Endodermal cell (in vitro differentiated cells): ENCODE data around the gene MACC1. TPM values are rescaled to one million over a fixed set of nuclear protein-coding genes. Genes with fewer than 3 reads are reported as not detected.
"Not testable (repeated sequence)": the region's sequence is repeated elsewhere in the genome, so short reads cannot be mapped to it uniquely, and the experiment has no call there.

Experiments used
- DNase-seq: peaks from one replicate; pipeline ENCODE4 v3.0.0-alpha.2; 2017
- H3K27ac ChIP-seq: 2 replicates; pipeline ENCODE4 v1.5.1; 2013; ENCODE audit warnings: mild to moderate bottlenecking, low read depth, low read length, moderate library complexity
- H3K27me3 ChIP-seq: 2 replicates; pipeline ENCODE4 v1.6.1; 2013; ENCODE audit warnings: mild to moderate bottlenecking, low read length, moderate library complexity; ENCODE audit not compliant: insufficient read depth, control insufficient read depth, poor library complexity, severe bottlenecking
- H3K36me3 ChIP-seq: 2 replicates; pipeline ENCODE4 v1.7.0; 2013; ENCODE audit warnings: mild to moderate bottlenecking, low read length, moderate library complexity; ENCODE audit not compliant: control insufficient read depth, insufficient read depth
- H3K4me1 ChIP-seq: one replicate; pipeline ENCODE4 v1.7.0; 2013; ENCODE audit warnings: low read length; ENCODE audit not compliant: control insufficient read depth, insufficient read depth
- H3K4me3 ChIP-seq: 2 replicates; pipeline ENCODE4 v1.5.1; 2013; ENCODE audit warnings: mild to moderate bottlenecking, low read length, moderate library complexity
- H3K9ac ChIP-seq: 2 replicates; pipeline ENCODE4 v1.6.1; 2013; ENCODE audit warnings: mild to moderate bottlenecking, low read length, moderate library complexity; ENCODE audit not compliant: poor library complexity, severe bottlenecking; ENCODE audit errors: extremely low read depth
- H3K9me3 ChIP-seq: 2 replicates; pipeline ENCODE4 v1.6.1; 2013; ENCODE audit warnings: mild to moderate bottlenecking, low read length, moderate library complexity; ENCODE audit not compliant: control insufficient read depth
- H3K27ac Mint-ChIP-seq: 2 replicates; pipeline ENCODE4 v1.8.0; 2020; ENCODE audit warnings: mixed read lengths
- H3K27me3 Mint-ChIP-seq: 2 replicates; pipeline ENCODE4 v1.8.0; 2021; ENCODE audit warnings: mild to moderate bottlenecking, mixed read lengths; ENCODE audit not compliant: insufficient read depth
- H3K36me3 Mint-ChIP-seq: 2 replicates; pipeline ENCODE4 v1.8.0; 2020; ENCODE audit warnings: low read depth, mixed read lengths
- H3K4me1 Mint-ChIP-seq: 2 replicates; pipeline ENCODE4 v1.8.0; 2020; ENCODE audit warnings: mixed read lengths
- H3K4me3 Mint-ChIP-seq: 2 replicates; pipeline ENCODE4 v1.8.0; 2020; ENCODE audit warnings: mild to moderate bottlenecking, moderate library complexity, mixed read lengths
- H3K9me3 Mint-ChIP-seq: 2 replicates; pipeline ENCODE4 v1.8.0; 2020; ENCODE audit warnings: mild to moderate bottlenecking, mixed read lengths
- WGBS, 2 experiments: methylation state at CpG; one replicate each; pipeline versions ENCODE4 v1.1.5 to v1.1.7; 2013; ENCODE audit warnings: missing lambda C conversion rate in 2 of 2, mixed read lengths in 1 of 2; ENCODE audit not compliant: insufficient coverage in 1 of 2, insufficient read length in 1 of 2; 5-methylcytosine and 5-hydroxymethylcytosine counted together
- total RNA-seq, 2 donors: library from RNA; stranded (reverse); fragmentation: NEBNext Ultra II Directional in 1 of 2; extraction: Animal tissue kit (Norgen Biotek cat#: 25700) in 1 of 2; gene quantifications; 2 replicates in 1 of 2; 3 replicates in 1 of 2; pipeline ENCODE4 v1.2.1, GENCODE V29; 2021
- TF ChIP-seq, protein P1 (sequence below): fragments of 200-600 bp; sonication (generic); conservative IDR thresholded peaks from 2 replicates; pipeline ENCODE4 v1.5.0; 2021; ENCODE audit warnings: antibody characterized with exemption, mild to moderate bottlenecking

The MACC1 gene
- total RNA-seq, 2 donors from 2014 or later: 1.4 to 2.0 TPM

DNA sequence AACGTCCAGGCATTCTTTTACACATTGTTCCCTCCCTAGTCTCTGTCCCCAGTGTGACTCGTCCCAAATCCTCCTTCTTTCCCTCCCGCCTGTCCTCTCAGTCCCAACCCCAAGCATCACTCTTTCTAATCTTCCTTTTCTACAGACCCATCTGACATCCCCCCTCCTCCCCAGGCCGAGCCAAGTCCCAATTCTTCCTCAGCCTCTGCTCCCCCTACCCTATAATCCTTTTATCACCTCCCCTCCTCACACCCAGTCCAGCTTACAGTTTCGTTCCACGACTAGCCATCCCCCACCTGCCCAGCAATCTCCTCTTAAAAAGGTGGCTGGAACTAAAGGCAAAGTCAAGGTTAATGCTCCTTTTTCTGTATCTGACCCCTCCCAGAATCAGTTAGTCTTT is 95.1 kb downstream of the MACC1 start:
- Mint-ChIP-seq H3K27ac (no peak overlapping the region), H3K4me1 (peaks cover 46% of the 10 kb centered on the region), H3K27me3 (no peaks in the 10 kb centered on the region), H3K4me3 (no peak overlapping the region), H3K9me3 (no peaks in the 10 kb centered on the region), H3K36me3 (peaks cover 4% of the 10 kb centered on the region)
- peak; percentile 77 for DNase-seq
- H3K9ac ChIP-seq: peak overlapping the region; percentile 95
- TF ChIP-seq, protein P1, sequence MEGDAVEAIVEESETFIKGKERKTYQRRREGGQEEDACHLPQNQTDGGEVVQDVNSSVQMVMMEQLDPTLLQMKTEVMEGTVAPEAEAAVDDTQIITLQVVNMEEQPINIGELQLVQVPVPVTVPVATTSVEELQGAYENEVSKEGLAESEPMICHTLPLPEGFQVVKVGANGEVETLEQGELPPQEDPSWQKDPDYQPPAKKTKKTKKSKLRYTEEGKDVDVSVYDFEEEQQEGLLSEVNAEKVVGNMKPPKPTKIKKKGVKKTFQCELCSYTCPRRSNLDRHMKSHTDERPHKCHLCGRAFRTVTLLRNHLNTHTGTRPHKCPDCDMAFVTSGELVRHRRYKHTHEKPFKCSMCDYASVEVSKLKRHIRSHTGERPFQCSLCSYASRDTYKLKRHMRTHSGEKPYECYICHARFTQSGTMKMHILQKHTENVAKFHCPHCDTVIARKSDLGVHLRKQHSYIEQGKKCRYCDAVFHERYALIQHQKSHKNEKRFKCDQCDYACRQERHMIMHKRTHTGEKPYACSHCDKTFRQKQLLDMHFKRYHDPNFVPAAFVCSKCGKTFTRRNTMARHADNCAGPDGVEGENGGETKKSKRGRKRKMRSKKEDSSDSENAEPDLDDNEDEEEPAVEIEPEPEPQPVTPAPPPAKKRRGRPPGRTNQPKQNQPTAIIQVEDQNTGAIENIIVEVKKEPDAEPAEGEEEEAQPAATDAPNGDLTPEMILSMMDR: no peak
- H3K9me3 ChIP-seq: no peaks in the 10 kb centered on the region
- H3K27me3 ChIP-seq: no peaks in the 10 kb centered on the region
- no peaks in the 10 kb centered on the region for H3K36me3 ChIP-seq
- peak overlapping the region; percentile 89 for H3K4me3 ChIP-seq
- WGBS, 2 experiments: 9 to 30% methylated on average over 3 to 6 of the region's 6 CpGs
- H3K27ac ChIP-seq: no peak overlapping the region
- peaks cover 8% of the 10 kb centered on the region for H3K4me1 ChIP-seq

DNA sequence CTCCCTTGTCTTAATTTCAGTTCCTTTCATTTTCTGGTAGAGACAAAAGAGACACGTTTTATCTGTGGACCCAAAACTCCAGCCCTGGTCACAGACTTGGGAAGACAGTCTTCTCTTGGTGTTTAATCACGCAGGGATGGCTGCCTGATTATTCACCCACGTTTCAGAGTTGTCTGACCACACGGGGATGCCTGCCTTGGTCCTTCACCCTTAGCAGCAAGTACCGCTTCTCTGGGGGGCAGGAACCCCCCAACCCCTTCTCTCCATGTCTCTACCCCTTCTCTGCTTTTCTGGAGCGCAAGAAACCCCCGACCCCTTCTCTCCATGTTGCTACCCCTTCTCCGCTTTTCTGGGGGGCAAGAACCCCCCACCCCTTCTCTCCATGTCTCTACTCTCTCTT is 95.8 kb downstream of the MACC1 start:
- 19 to 23% methylated on average over 5 to 8 of the region's 8 CpGs for WGBS, 2 experiments
- Mint-ChIP-seq H3K4me3 (no peak overlapping the region), H3K9me3 (no peaks in the 10 kb centered on the region), H3K27me3 (no peaks in the 10 kb centered on the region), H3K27ac (no peak overlapping the region), H3K36me3 (peaks cover 10% of the 10 kb centered on the region), H3K4me1 (peaks cover 45% of the 10 kb centered on the region)
- peaks cover 3% of the 10 kb centered on the region for H3K4me1 ChIP-seq
- peak; percentile 59 for DNase-seq
- TF ChIP-seq, protein P1: no peak
- H3K27me3 ChIP-seq: no peaks in the 10 kb centered on the region
- no peak overlapping the region for H3K27ac ChIP-seq
- H3K9ac ChIP-seq: peak overlapping the region; percentile 95
- no peaks in the 10 kb centered on the region for H3K9me3 ChIP-seq
- peak overlapping the region; percentile 89 for H3K4me3 ChIP-seq
- no peaks in the 10 kb centered on the region for H3K36me3 ChIP-seq

DNA sequence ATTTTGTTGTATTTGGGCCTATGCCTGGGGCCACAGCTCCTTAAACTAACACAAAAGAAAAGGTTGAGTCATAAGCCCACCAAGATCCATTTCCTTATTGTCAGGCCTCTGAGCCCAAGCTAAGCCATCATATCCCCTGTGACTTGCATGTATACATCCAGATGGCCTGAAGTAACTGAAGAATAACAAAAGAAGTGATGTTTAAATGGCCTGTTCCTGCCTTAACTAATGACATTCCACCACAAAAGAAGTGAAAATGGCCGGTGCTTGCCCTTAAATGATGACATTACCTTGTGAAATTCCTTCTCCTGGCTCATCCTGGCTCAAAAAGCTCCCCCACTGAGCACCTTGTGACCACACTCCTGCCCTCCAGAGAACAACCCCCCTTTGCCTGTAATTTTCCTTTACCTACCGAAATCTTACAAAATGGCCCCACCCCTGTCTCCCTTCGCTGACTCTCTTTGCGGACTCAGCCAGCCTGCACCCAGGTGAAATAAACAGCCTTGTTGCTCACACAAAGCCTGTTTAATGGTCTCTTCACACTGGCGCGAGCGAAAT is 96.5 kb downstream of the MACC1 start:
- H3K27me3 Mint-ChIP-seq, H3K4me1 ChIP-seq, H3K36me3 ChIP-seq, H3K27me3 ChIP-seq, H3K27ac Mint-ChIP-seq, H3K36me3 Mint-ChIP-seq, H3K4me3 Mint-ChIP-seq, H3K9me3 ChIP-seq, H3K9me3 Mint-ChIP-seq: not testable (repeated sequence)
- H3K9ac ChIP-seq: peak overlapping the region; percentile 95
- peak overlapping the region; percentile 89 for H3K4me3 ChIP-seq
- DNase-seq: peak; percentile 93
- H3K27ac ChIP-seq: peak overlapping the region; percentile 66
- 15 to 41% methylated on average over 7 of the region's 7 CpGs for WGBS, 2 experiments
- H3K4me1 Mint-ChIP-seq: peaks cover 42% of the 10 kb centered on the region

DNA sequence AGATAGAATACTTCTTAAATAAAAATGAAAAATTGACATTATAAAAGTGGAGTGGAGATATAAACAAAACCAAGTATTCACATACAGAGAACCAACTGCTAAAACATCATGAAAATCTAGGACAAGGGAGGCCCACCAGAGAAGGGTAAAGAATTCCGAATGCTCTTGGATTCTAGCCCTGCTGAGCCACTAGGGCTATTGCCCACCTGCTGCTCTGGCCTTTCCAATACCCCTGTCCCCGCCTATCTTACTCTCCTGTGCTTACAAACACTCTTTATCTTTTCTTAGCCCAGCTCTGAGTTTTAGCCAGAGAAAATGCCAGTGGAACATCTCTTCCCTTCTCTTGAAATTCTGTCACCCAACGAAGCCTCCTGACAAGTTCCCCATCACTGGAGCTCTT is 100.3 kb downstream of the MACC1 start:
- Mint-ChIP-seq H3K9me3 (no peaks in the 10 kb centered on the region), H3K36me3 (peaks cover 10% of the 10 kb centered on the region), H3K27me3 (no peaks in the 10 kb centered on the region), H3K4me3 (no peak overlapping the region), H3K27ac (peak overlapping the region; percentile 57), H3K4me1 (peaks cover 75% of the 10 kb centered on the region)
- H3K4me1 ChIP-seq: peaks cover 19% of the 10 kb centered on the region
- WGBS, 2 experiments: 56 to 71% methylated on average over 3 of the region's 3 CpGs
- no peak overlapping the region for H3K27ac ChIP-seq
- H3K9ac ChIP-seq: no peak overlapping the region
- H3K4me3 ChIP-seq: no peak overlapping the region
- no peaks in the 10 kb centered on the region for H3K27me3 ChIP-seq
- no peaks in the 10 kb centered on the region for H3K9me3 ChIP-seq
- TF ChIP-seq, protein P1: peak; percentile 56
- DNase-seq: peak; percentile 76
- no peaks in the 10 kb centered on the region for H3K36me3 ChIP-seq
